Activated naive CD8-positive, alpha-beta T cell (primary cell): ENCODE data around the gene HSD17B12.

Experiments used
- H3K27ac Mint-ChIP-seq: one replicate; pipeline ENCODE4 v1.8.0; 2021; ENCODE audit warnings: mixed read lengths
- H3K27me3 Mint-ChIP-seq: one replicate; pipeline ENCODE4 v1.8.0; 2021; ENCODE audit warnings: mixed read lengths
- H3K36me3 Mint-ChIP-seq: one replicate; pipeline ENCODE4 v1.8.0; 2021; ENCODE audit warnings: mixed read lengths
- H3K4me1 Mint-ChIP-seq: one replicate; pipeline ENCODE4 v1.8.0; 2021; ENCODE audit warnings: low read depth, mixed read lengths
- H3K4me3 Mint-ChIP-seq: one replicate; pipeline ENCODE4 v1.8.0; 2021; ENCODE audit warnings: mild to moderate bottlenecking, mixed read lengths
- H3K9me3 Mint-ChIP-seq: one replicate; pipeline ENCODE4 v1.8.0; 2021; ENCODE audit warnings: low read depth, mixed read lengths

HSD17B12 gene

DNA sequence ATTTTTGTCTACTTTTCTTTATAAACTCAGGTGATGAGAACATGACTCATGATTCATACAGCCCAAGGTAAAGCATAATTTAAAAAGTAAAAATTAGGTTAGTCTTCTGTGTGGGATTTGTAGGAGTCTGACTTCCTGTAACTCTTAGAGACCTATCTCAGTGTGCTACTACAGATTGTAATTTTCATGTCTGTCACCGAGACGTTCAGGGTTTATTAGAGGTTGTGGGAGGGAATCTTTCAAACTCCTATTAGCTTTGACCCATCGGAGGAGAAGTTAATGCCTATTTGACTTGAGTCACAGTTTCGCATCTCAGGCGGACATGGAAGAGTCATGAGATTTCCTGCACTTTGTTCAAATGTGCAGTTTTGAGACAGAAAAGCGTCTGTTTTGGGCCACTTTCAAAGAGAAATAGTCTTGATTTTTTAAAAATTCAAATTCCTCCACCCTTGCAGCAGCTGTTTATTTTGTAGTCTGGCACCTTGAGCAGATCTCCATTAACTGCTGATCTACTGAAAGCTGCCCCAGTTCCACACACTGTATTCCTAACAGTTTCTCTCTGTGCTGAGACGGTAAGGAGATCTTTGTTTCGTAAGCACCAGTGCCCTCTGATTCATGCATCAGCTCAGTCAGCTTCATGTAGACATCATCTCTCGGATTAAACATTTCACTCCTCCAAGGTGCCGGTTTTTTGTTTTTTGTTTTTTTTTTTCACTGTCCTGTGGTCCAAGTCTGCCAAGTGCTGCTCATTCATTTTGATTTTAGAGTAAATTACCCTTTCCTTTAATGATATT lies 224.4 kb downstream of the HSD17B12 start:
- no peaks in the 10 kb centered on the region for H3K9me3 Mint-ChIP-seq
- no peak overlapping the region for H3K27ac Mint-ChIP-seq
- H3K27me3 Mint-ChIP-seq: no peaks in the 10 kb centered on the region
- H3K36me3 Mint-ChIP-seq: peaks cover 21% of the 10 kb centered on the region
- peaks cover 23% of the 10 kb centered on the region for H3K4me1 Mint-ChIP-seq
- H3K4me3 Mint-ChIP-seq: no peak overlapping the region

DNA sequence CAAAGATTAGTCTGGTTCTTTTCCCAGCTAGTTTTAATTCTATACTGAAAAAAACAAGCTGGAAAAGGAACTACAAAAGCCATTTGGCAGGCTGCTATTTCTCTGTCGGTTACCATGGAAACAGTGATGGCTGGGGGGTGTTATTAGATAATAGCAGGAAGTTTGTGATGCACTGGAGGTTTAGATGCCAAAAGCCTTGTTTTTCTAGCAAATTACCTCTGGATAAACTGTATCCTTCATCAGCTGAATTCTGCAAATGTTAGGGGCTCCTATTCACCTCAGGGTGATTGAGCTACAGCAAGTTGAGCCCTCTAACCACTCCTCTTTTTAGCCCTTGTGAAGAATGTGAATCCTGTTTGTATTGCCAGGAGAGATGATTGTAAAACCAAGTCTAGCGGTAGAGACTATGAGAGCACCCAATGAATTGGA lies 225.3 kb downstream of the HSD17B12 start:
- H3K36me3 Mint-ChIP-seq: peaks cover 21% of the 10 kb centered on the region

More for the DNA sequence above, 225.3 kb downstream of the HSD17B12 start:
- no peaks in the 10 kb centered on the region for H3K27me3 Mint-ChIP-seq
- peaks cover 24% of the 10 kb centered on the region for H3K4me1 Mint-ChIP-seq
- H3K9me3 Mint-ChIP-seq: no peaks in the 10 kb centered on the region
- H3K4me3 Mint-ChIP-seq: no peak overlapping the region
- no peak overlapping the region for H3K27ac Mint-ChIP-seq
